CD4-positive, alpha-beta T cell treated with Interferon alpha-2 for 1 hour (primary cell): ENCODE measurements around the gene FER1L5.

Experiments
- DNase-seq, 2 donors: peaks; one replicate each; pipeline ENCODE4 v3.0.0-alpha.2; 2020 to 2022

Gene FER1L5

GRCh38 chr2:96642564-96643360 lies at the start of gene FER1L5:
Gene FER1L5 (plus strand): TSS chr2:96642764. CDS start chr2:96642837, 73 bp downstream.
- DNase-seq = no peak

GRCh38 chr2:96594282-96594681 lies 48.3 kb upstream of the FER1L5 start:
- DNase-seq = no peak

GRCh38 chr2:96594691-96595152 lies 47.8 kb upstream of the FER1L5 start:
- peak in 1 of 2 donors; percentile 45 for DNase-seq

DNA sequence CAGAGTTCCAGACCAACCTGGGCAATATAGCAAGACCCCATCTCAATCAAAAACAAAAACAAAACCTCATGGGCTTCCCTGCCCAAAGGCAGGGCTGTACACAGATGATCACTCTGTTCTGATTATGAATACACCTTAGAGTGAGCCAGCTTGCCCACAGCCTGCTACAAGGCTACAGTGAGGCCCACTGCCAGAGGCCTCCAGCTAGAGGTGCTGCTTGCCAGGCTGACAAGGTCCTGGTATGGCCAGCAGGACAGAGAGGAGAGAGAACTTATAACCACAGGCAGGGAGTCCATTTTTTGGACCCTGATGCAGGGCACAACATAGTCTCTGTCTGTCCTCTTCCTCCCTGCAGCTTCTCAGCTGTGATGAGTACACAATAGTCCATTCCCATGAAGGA lies 46.0 kb upstream of the FER1L5 start:
- no peak for DNase-seq

DNA sequence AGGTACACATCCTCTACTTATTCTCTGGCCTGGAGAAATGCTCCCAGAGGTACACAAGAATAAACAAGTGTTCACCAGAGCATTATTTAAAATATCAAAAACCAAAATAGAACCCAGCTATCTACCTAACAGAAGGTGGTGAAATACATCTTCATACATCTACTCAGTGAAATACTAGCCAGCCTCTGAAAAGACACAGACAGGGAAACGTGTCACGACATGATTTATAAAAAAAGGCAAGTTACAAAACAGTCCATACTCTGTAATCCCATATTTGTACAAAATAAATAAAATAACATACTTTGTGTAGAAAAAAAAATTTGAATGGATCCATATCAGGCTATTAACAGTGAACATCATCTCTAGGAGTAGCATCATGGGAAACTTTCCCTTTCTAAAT lies 42.6 kb upstream of the FER1L5 start:
- no peak for DNase-seq

GRCh38 chr2:96601382-96602292 lies 40.9 kb upstream of the FER1L5 start:
- DNase-seq = no peak

DNA sequence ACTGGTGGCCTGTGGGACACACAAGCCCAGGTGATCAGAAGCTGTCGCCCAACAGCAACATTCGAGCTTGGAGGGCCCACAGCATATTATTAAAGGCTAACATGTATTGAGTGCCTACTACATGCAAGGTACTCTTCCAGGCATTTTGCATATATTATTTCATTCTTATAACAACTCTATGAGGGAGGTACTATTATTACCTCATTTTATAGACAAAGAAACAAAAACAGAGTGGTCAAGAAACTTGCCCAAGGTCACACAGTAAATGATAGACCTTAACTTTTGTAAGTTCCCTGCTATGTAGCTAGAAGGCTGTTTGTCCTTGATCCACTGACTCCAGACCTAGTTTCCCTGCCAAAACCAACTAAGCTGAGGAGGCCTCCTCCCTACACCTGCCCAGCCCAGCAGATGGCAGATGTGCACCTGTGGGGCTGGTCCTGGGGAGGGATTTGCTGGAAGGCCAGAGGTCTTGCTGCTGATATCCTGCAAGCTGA lies 40.2 kb upstream of the FER1L5 start:
- DNase-seq = peak in 1 of 2 donors; percentile 19

DNA sequence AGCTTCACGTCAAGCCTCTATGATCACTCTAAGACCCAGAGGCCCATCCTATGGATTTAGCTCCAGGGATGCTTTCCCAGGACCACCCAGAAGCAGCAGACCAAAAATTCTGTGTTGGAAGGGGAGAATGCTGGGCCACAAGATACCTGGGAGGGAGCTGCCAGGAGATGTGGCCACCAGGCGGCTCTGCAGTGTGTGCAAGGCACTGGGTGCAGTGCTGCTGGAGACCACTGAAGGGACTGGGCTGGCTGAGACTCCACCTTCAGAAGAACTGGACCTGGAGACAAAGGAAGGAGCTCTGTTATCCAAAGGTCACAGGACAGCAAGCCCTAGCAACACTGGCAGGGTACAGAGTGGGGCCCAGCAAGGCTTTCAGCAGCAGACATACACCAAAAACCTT lies 38.5 kb upstream of the FER1L5 start:
- no peak for DNase-seq

GRCh38 chr2:96608469-96609455 lies 33.8 kb upstream of the FER1L5 start:
- DNase-seq = no peak

DNA sequence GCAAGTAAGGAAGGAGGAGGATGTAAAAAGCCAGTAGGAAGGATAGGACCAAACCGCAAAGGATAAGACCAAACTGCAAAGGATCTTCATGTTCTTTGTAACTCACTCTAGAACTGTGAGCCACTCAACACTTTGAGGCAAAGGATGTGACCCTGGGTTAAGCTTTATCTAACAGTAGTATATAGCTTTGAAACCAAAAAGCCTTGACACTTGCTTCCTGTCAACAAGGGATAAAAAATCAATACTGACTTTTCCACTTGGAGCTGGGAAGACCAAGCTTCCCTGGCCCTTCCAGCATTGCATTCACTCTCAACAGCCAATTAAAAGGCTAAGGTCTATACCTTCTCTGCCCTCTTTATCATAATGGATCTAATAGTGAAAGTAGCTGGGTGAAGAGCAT lies 26.4 kb upstream of the FER1L5 start:
- DNase-seq = no peak

GRCh38 chr2:96616535-96616934 lies 26.0 kb upstream of the FER1L5 start:
- no peak for DNase-seq

DNA sequence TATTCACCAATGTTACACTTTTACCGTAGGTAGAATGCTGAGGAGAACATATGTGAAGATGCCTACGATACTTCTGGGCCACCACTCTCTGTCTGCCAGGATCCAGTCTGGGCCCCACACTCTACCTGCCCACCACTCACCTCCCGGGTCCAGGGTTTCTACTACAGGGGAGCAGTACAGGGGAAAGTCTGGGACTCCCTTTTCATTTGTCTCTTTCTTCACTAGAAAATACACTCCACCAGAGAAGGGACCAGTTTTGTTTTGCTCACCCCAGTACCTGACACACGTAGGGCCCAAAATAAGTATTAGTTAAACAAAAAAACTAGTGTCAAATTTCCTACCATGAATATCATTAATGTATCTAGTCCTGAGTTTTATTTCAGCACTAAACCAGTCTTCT lies 25.6 kb upstream of the FER1L5 start:
- no peak for DNase-seq

DNA sequence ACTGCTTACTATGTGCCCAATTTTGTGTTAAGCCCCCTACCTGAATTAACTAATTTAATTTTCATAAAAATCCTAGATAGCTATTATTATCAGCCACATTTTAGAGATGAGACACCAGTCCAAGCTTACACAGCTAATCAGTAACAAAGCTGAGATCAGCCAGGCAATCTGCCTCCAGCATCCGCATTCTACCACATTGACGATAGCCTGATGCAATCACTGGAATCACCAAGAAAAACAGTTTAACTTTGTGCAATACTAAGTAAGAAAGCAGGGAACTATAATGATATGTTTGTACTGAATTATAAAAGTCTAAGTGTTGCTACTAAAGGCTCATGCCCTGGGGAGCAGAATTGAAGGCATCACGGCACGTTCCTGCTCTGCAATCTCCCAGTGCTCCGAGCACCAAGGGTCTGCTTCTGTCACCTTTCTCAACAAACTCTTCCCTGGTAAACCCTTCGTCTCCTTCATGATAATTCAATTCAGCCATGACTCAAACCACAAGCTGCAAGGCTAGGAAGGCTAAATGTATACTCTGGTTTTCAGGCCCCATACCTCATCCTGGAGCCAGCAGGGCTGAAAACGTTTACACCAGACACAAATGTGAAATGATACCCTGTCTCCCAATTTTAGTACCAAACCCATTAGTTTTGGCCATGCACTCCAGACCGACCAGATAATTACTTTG lies 23.8 kb upstream of the FER1L5 start:
- no peak for DNase-seq

- no peak for DNase-seq
Measured at GRCh38 chr2:96622544-96622943, 20.0 kb upstream of the FER1L5 start.

DNA sequence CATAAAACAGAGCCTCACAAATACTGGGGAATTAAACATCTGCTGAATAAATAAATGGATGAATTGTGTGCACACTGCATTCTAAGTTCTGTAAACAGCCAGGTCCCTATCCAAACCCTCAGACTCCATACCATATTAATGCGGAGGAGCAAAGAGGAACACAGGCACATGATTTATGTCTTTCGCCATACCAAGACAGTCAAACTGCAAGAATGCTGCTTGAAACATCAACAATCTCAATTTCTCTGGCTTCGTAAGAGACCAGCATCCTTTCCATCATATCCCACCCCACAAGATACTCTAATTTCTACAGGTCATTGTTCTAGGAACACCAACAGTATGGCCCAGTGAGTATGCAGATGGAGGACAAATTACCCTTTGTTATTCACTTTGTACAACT lies 19.4 kb upstream of the FER1L5 start:
- no peak for DNase-seq

DNA sequence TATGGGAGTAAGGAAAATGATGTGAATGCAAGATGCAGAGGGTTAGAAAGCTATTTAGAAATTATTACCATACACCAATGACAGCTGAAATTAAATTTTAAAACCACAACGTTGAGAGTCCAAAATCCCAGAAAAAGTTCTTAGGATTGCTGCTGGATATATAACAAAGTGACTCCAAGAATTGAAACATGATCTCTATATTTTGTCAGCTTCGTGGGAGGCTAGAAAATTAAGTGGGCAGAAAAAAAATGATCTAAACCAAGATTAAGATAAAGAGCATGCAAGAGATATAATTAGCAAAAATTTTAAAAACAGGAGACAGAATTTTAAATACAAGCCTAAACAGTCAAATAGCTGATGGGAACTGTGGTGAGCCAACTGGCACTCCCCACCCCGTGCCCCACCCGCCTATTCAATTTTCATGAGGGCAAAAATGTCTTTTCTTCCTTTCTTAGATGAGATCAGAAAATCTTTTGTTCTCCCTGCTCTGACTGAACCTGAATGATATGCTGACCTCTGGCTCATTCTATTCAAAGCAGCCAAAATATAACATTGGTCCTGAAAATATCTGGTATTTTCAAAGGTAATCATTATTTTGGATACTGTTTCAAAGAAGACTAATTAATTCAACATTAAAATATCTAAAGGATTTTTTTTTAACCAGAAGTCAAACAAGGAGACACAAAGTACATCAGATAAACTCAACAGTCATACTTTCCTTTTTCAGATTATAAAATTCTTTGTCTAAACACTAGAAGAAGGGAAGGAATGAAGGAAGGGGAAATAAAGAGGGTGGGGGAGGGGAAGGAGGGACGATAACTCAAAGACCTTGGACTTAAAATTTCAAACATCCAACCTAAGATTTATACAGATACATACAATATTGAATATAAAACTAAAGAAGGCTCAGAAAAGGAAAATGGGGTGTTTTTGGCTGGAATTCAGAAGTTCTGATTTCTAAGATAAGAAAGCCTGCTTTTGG lies 16.7 kb upstream of the FER1L5 start:
- DNase-seq = no peak

DNA sequence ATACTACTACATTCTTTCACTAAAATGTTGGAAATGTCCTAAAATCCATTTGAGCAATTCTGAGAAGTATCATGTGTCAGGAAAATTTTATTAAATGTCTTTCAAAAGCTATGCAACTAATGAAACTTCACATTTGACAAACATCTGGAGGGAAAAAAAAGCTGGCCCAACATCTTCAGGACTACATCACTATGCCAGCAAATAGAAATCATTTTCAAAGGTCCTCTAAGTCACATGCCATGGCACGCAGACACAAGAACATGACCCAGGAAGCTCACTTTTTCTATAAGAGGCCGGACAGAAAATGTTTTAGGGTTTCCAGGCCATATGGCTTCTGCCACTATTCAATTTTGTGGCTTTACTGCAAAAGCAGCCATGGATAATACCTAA lies 16.0 kb upstream of the FER1L5 start:
- DNase-seq = no peak

DNA sequence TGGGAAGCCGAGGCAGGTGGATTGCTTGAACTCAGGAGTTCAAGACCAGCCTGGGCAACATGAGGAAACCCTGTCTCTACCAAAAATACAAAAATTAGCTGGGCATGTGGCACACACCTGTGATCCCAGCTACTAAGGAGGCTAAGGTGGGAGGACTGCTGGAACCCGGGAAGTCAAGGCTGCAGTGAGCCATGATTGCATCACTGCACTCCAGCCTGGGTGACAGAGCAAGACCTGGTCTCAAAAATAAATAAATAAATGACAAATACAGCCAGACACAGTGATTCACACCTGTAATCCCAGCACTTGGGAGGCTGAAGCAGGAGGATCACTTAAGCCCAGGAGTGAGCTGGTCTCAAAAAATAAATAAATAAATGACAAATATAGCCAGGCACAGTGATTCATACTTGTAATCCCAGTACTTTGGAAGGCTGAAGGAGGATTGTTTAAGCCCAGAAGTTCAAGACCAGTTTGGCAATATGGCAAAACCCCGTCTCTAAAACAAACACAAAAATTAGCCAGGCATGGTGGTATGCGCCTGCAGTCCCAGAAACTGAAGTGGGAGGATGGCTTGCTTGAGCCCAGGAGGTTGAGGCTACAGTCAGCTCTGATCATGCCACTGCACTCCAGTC lies 10.6 kb upstream of the FER1L5 start:
- DNase-seq = no peak

- DNase-seq = no peak
Measured at GRCh38 chr2:96633641-96634040, 8.9 kb upstream of the FER1L5 start.

DNA sequence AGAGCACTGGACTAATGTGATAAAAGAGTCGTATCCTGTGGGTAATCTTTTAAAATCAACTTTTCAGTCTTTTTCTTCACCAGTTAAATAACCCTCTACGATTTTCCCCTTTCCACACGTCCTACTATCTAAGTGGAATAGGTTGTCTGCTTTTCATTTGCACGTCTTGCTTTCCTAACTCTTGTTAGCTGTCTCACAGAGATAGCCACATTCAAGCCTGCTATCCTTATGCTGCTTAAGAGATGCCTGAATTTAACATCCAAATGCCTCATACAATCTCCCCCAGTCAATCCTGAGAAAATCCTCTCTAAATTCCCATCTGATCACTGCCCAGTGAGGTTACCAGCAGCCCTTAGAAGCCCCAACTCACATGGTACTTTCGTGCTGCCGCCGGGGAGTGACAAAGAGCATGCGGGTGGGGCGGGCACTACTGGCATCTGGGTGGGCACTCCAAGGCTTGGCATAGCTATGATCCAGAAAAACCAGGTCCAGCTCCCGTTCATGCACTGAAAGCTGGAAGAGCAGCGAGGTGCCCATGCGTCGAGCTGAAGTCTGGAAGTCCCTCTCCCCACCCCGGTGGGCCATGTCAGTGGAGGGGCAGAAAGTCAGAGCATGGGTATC lies 5.9 kb upstream of the FER1L5 start:
- no peak for DNase-seq
